Measurements from ENCODE around the gene GRAMD2B. TPM values are rescaled to one million over a fixed set of nuclear protein-coding genes. Genes with fewer than 3 reads are reported as not detected.

The GRAMD2B gene
- total and polyA plus RNA-seq, 2 of the 8 experiments (the other 6 are each of a cell fraction or from before 2014, with no cell fraction given), result 6.4 to 9.4 TPM

- no peak for TF ChIP-seq CHD7 (IDR thresholded peaks at IDR 0.05; ENCODE audit: insufficient replicate concordance, low read length)
- no peak for TF ChIP-seq YY1 (IDR thresholded peaks at IDR 0.05; ENCODE audit: low read depth, low read length)
- no peak for TF ChIP-seq GTF2F1 (IDR thresholded peaks at IDR 0.05; ENCODE audit: borderline replicate concordance, low read depth, low read length)
- no peak for TF ChIP-seq RFX5 (IDR thresholded peaks at IDR 0.05; ENCODE audit: borderline replicate concordance, low read depth, low read length)
- no peak for TF ChIP-seq MAFK (IDR thresholded peaks at IDR 0.05; ENCODE audit: low read depth, low read length)
- TF ChIP-seq POLR2AphosphoS5 (IDR thresholded peaks at IDR 0.05; ENCODE audit: low read depth, low read length), result no peak
- no peak for TF ChIP-seq ASH2L (IDR thresholded peaks at IDR 0.05; ENCODE audit: low read length)
- TF ChIP-seq HDAC2 (IDR thresholded peaks at IDR 0.05; ENCODE audit: borderline replicate concordance in 1 of 2, low read depth in 2 of 2, low read length in 2 of 2), result no peak
- TF ChIP-seq CTBP2 (IDR thresholded peaks at IDR 0.05; ENCODE audit: borderline replicate concordance, insufficient read depth, insufficient read length, low read length), result no peak
Observed at GRCh38 chr5:126471875-126472537, 48.8 kb downstream of the GRAMD2B start (continued).

All from H1 (cell line).